Right atrium auricular region (tissue), 2 donors: ENCODE measurements around the gene PTPN1. TPM values are rescaled to one million over a fixed set of nuclear protein-coding genes. Genes with fewer than 3 reads are reported as not detected.

Experiments
- DNase-seq: peaks from one replicate; pipeline ENCODE4 v3.0.0-alpha.2; 2019; ENCODE audit warnings: low spot score
- H3K27ac ChIP-seq, 2 donors: fragments of 200-600 bp; sonication (generic); 1 replicate in 1 of 2; 2 replicates in 1 of 2; pipeline ENCODE4 v1.5.1; 2016 to 2019
- H3K27me3 ChIP-seq, 2 donors: fragments of 200-600 bp; sonication (generic); one replicate each; pipeline versions ENCODE4 v1.5.1 to v1.6.0; 2017 to 2019
- H3K36me3 ChIP-seq: fragments of 200-600 bp; sonication (generic); one replicate; pipeline ENCODE4 v1.5.1; 2016
- H3K4me1 ChIP-seq, 2 donors: fragments of 200-600 bp; sonication (generic); one replicate each; pipeline versions ENCODE4 v1.5.1 to v1.6.0; 2017 to 2019
- H3K4me3 ChIP-seq, 2 donors: fragments of 200-600 bp; sonication (generic); 1 replicate in 1 of 2; 2 replicates in 1 of 2; pipeline ENCODE4 v1.5.1; 2017 to 2019; ENCODE audit warnings: mild to moderate bottlenecking in 1 of 2, moderate library complexity in 1 of 2
- H3K9me3 ChIP-seq, 2 donors: fragments of 200-600 bp; sonication (generic); one replicate each; pipeline ENCODE4 v1.5.1; 2019
- CTCF ChIP-seq, 2 donors: fragments of 200-600 bp; sonication (generic); IDR thresholded peaks; one replicate each; pipeline ENCODE4 v1.5.1; 2019; ENCODE audit warnings: antibody characterized with exemption in 2 of 2
- total RNA-seq, 2 donors: library from RNA; depleted of rRNA; stranded (reverse); fragments of >200 nt; gene quantifications; one replicate each; pipeline ENCODE4 v1.1.0, GENCODE V29; 2016

Gene PTPN1
- total RNA-seq, 2 donors from 2014 or later, result 28.1 to 38.7 TPM

GRCh38 chr20:50547964-50548363 lies 37.8 kb downstream of the PTPN1 start:
- Histone ChIP-seq H3K27ac (no peak overlapping the region), H3K9me3 (no peaks in the 10 kb centered on the region), H3K27me3 (no peaks in the 10 kb centered on the region), H3K4me1 (peaks cover 0 to 42% of the 10 kb centered on the region in 2 donors), H3K4me3 (no peak overlapping the region), H3K36me3 (peaks cover 7% of the 10 kb centered on the region)
- no peak for DNase-seq
- TF ChIP-seq CTCF (IDR thresholded peaks at IDR 0.05), result no peak

- H3K4me3 ChIP-seq, result no peak overlapping the region
- H3K27ac ChIP-seq, result no peak overlapping the region
- no peaks in the 10 kb centered on the region for H3K27me3 ChIP-seq
- H3K4me1 ChIP-seq, result peaks cover 0 to 38% of the 10 kb centered on the region in 2 donors
- TF ChIP-seq CTCF (IDR thresholded peaks at IDR 0.05), result no peak
- no peak for DNase-seq
- no peaks in the 10 kb centered on the region for H3K9me3 ChIP-seq
- peaks cover 7% of the 10 kb centered on the region for H3K36me3 ChIP-seq
Measured at GRCh38 chr20:50548396-50548795, 38.2 kb downstream of the PTPN1 start.

GRCh38 chr20:50550531-50550930 lies 40.3 kb downstream of the PTPN1 start:
- no peak for TF ChIP-seq CTCF (IDR thresholded peaks at IDR 0.05)
- Histone ChIP-seq H3K27ac (no peak overlapping the region), H3K4me1 (peaks cover 0 to 38% of the 10 kb centered on the region in 2 donors), H3K9me3 (no peaks in the 10 kb centered on the region), H3K27me3 (no peaks in the 10 kb centered on the region), H3K4me3 (no peak overlapping the region), H3K36me3 (peaks cover 7% of the 10 kb centered on the region)
- no peak for DNase-seq

- Histone ChIP-seq H3K27ac (no peak overlapping the region), H3K4me1 (peaks cover 0 to 40% of the 10 kb centered on the region in 2 donors), H3K27me3 (no peaks in the 10 kb centered on the region), H3K9me3 (no peaks in the 10 kb centered on the region), H3K36me3 (peaks cover 7% of the 10 kb centered on the region), H3K4me3 (no peak overlapping the region)
- TF ChIP-seq CTCF (IDR thresholded peaks at IDR 0.05), result no peak
- DNase-seq, result no peak
Measured at GRCh38 chr20:50551288-50551687, 41.1 kb downstream of the PTPN1 start.

- DNase-seq, result no peak
- Histone ChIP-seq H3K36me3 (peaks cover 7% of the 10 kb centered on the region), H3K27me3 (no peaks in the 10 kb centered on the region), H3K4me3 (no peak overlapping the region), H3K27ac (no peak overlapping the region), H3K4me1 (peaks cover 0 to 30% of the 10 kb centered on the region in 2 donors), H3K9me3 (no peaks in the 10 kb centered on the region)
- no peak for TF ChIP-seq CTCF (IDR thresholded peaks at IDR 0.05)
Measured at GRCh38 chr20:50552979-50553378, 42.8 kb downstream of the PTPN1 start.
